Suppressor macrophage treated with lipopolysaccharide for 1 hour (primary cell): ENCODE results near the gene STAP2.

Source experiments
- DNase-seq, 3 donors: peaks; one replicate each; pipeline ENCODE4 v3.0.0-alpha.2; 2020 to 2022

The STAP2 gene

DNA sequence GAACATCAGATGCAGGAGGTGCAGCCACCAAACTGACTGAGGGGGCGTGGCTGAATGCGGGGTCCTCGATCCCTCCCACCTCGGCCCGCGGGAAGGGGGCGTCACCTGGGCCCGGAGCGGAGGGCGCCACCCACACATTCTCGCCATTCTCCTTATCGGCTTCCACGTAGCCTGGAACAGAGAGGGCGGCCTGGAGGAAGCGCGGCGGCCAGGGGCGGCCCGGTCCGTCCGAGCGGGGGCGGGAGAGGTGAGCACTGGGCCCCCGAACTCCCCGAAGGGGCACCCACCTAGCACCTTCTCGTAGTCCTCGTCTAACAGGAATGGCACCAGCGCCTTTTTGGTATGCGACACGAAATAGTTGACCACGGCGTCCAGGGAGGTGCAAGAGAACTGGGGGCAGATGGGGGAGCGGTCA is 11.8 kb downstream of the STAP2 start:
- DNase-seq: no peak

GRCh38 chr19:4326215-4326836 is 12.3 kb downstream of the STAP2 start:
- no peak for DNase-seq

GRCh38 chr19:4324228-4324627 is 14.4 kb downstream of the STAP2 start:
- no peak for DNase-seq

DNA sequence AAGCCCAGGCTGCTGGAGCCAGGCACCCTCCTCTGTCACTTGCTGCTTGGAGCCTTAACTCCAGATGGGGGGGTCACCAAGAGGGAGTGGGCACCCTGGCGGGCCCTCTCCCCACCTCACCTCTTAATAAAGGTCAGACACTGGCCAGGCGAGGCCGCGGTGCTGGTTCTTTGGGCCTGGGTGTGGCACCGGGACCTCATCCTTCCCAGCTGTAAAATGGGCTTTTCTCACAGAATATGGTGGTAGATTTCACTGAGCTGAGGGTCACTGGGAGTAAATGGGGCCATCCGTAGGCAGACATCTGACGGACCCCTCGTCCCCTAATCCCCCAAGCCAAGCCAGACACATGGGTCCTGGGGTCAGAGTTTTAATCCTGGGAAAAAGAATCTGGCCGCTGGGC is 14.9 kb downstream of the STAP2 start:
- no peak for DNase-seq

DNA sequence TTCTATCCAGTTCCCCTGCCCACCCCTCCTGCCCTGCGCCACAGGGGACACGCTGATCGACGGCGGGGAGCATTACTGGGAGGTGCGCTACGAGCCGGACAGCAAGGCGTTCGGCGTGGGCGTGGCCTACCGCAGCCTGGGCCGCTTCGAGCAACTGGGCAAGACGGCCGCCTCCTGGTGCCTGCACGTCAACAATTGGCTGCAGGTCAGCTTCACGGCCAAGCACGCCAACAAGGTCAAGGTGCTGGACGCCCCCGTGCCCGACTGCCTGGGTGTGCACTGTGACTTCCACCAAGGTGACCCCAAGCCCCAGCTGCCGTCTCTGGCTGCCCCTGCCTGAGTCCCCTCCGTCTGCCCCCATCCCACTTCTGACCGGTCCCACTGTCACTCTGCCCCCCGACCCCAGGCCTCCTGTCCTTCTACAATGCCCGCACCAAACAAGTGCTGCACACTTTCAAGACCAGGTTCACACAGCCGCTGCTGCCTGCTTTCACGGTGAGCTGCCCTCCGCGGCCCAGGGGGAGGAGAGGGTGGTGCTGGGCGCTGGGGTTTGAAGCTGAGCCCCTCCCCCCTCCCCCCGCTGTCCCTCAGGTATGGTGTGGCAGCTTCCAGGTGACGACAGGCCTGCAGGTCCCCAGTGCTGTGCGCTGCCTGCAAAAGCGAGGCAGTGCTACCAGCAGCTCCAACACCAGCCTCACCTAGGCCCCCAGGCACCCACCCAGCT is 15.5 kb downstream of the STAP2 start:
- DNase-seq: no peak

DNA sequence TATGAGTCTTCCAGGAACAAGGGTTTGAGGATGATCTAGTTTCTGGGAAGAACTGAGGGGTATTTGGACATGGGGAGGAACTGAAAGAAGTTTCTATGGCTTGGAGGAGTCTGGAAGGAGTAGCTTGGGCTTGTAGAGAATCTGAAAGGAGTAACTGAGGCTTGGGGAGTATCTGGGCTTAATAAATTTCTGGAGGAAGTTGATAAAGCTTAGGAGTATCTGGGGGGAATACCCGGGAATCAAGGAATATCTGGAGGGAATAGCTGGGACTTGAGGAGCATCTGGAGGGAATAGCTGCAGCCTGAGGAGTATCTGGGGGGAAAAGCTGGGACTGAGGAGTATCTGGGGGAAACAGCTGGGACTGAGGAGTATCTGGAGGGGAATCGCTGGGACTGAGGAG is 18.2 kb downstream of the STAP2 start:
- DNase-seq: no peak

GRCh38 chr19:4319067-4319718 is 19.4 kb downstream of the STAP2 start:
- peak; percentile 43 to 68 (median 62) for DNase-seq

DNA sequence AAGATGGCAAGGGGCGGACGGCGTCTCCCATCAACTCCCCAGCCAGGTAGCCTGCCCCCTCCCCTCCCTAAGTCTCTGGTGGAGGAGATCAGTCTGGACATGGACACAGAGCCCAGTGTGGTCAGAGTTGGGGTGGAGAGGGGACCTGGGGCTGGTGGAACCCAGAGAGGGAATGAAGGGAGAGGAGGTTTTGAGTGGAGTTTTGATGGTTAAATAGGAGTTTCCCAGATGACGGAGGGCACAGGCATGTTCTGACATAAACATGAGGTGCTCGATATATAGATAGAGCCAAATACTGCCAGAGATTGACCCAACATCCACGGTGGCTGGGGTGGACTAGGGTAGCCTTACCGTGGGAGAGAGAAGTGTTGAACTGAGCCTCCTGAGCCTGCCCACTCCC is 20.2 kb downstream of the STAP2 start:
- no peak for DNase-seq

DNA sequence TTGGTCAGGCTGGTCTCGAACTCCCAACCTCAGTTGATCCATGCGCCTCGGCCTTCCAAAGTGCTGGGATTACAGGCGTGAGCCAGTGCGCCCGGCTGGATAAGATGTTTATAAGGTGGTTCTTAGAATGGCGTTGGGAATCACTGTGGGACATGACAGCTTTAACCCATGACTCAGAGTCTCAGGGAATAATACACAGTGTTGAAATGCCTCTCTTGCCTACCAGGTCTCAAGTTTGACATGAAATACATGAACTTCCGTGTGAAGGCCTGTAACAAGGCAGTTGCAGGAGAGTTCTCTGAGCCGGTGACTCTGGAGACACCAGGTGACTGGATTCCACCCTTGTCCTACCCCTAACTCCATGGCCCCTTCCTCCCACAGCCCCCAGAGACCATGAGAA is 21.7 kb downstream of the STAP2 start:
- DNase-seq: peak in 1 of 3 donors; percentile 26

GRCh38 chr19:4313847-4314490 is 24.7 kb downstream of the STAP2 start:
- peak; percentile 51 to 74 (median 71) for DNase-seq

DNA sequence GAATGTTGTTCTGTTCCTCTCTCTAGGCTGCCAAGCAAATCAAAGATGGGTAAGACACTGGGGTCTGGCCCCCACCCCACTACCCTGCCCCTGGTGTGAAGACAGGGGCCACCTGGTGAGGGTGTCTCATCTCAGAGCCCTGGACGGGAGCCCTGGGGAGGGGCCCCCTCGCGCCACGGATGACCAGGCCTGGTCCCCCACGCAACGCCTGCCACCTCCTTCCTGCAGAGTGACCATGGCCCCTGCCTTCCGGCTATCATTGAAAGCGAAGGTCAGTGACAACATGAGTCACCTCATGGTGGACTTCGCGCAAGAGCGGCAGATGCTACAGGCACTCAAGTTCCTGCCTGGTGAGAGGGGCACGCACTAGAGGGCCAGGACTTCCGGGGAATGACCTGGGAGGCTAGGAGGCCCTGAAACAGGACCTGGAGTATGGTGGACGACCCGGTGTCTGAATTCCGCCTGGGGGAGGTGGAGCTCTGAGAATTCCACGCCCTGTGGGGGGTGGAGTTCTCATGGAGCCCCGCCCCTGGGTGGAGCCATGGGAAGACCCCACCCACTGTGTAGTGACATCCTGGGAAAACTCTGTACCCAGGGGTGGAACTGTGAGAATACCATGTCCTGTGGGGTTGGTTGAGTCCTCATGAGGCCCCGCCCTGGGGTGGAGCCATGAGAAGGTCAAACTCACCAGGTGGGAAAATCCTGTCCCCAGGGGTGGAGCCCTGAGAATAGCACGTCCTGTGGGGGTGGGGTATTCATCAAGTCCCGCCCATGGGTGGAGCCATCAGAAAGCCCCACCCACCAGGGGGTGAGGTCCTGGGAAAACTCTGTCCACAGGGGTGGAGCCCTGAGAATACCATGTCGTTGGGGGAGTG is 28.1 kb downstream of the STAP2 start:
- DNase-seq: peak; percentile 28 to 55 (median 46)

DNA sequence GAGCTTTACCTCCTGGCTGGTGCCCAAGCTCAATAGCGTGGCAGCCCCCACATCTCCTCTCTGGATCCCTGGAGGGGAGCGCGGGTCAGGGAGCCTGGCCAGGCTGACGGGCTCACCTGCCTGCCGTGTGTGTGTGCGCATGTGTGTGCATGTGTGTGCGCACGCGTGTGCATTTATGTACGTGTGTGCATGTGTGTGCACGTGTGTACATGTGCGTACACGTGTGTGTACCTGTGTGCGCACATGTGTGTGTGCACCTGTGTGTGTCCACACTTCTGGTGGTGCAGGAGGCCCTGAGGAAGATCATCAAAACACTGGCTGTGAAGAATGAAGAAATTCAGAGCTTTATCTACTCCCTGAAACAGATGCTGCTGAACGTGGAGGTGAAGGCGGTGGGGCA is 33.0 kb downstream of the STAP2 start:
- DNase-seq: no peak

- no peak for DNase-seq
Observed at GRCh38 chr19:4305257-4305612, 33.4 kb downstream of the STAP2 start.

DNA sequence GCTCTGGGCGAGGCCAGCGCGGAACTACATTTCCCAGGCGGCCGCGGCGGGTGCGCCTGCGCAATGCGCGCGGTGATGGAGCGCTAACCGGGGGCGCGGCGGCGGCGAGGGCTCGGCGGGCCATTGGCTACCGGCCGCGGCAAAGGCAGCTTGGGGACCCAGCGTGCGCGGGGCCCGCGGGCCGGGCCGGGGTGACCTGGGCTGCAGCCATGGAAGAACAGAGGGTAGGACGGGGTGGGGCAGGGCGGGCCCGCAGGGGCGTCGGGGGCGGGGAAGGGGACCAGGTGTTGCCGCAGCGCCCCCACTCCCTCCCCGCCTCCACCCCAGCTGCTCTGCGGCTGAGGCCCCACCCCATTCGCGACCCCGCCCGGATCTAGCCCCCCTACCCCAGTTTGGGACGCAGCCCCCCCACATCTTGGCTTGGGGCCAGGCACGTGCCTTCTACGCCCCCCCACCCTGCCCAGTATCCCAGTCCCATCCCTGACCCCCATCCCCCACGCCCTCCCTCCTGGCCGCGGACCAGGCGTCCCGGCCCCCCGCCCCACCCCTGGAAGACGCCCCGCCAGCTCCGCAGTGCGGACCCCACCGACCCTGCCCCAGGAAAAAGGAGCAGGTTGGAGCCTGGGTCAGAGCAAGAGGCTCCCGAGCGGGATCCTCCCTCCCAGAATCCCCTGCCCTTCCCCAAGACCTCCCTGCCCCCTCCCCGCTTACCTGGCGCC is 33.9 kb downstream of the STAP2 start, which contains the start of gene FSD1:
FSD1 (plus strand) TSS at position 61 of the 719 bp plus-strand sequence; CDS start at position 210, 149 bp downstream.
- peak; percentile 45 to 72 (median 58) for DNase-seq

DNA sequence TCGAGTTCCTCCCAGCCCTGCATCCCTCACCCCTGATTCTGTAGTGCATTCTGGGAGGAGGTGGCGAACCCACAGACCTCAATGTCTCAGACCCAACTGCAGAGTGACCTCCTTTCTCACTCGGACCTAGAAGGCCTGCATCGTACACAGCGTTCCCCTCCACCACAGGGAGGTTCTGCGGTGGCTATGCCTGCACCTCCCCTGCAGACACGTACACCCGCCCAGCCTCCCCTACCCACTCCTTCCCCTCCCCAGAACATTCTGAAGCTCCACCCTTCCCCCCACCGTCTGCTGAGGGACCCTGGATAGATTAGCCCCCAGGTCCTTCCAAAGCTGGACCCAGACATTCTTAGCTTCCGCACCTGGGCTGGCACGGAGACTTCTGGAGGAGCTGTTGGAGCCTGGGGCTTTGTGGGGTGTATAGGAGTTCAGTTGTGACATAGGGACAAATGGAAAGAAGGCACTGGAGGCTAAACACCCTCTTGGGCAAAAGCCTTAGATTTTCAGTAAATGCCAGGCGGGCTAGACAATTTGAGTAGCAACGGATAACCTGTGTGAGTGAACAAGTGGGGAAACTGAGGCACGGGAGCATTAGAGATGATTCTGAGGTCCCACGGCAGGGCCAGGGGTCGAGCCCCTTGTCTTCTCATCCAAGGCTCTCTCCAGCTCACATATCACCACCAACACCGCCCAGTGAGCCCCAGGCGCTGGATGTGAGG is 34.6 kb downstream of the STAP2 start:
- DNase-seq: no peak

DNA sequence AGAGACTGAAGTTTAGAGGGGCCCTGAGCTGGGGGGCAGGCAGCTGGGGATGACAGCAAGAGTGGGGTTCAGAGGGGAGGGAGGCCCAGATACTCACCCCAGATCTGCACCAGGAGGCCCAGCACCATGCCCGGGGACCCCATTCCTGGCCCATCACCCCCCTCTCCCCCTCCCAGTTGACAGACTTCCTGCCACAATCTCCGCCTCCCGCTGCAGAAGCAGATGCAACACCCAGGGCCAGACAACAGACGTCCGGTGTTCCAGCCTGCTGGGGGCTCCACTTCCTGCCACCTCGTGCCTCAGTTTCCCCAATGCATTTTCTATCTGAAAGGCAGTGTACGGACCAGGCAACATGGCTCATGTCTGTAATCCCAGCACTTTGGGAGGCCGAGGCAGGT is 36.4 kb downstream of the STAP2 start, which contains the start of gene TMIGD2:
TMIGD2 (minus strand) TSS at position 147 of the 398 bp plus-strand sequence; CDS start at position 143, 4 bp downstream.
- no peak for DNase-seq

GRCh38 chr19:4301590-4302242 is 36.9 kb downstream of the STAP2 start:
- no peak for DNase-seq

DNA sequence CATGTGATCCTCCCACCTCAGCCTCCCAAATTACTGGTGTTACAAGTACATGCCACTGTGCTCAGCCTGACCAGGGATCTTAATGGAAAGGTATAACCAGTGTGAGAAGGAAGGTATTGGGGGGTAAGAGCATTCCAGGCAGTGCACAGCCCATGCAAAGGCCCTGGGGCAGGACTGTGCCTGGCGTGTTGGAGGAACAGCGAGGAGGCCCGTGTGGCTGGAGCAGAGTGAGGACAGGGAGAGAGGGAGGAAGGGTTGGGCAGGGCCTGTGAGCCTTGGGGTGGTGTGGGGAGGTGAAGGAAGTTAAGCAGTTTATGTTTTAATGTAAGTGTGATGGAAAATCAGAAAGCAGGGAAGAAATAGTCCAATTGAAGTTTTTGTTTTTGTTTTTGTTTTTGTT is 38.0 kb downstream of the STAP2 start:
- no peak for DNase-seq

DNA sequence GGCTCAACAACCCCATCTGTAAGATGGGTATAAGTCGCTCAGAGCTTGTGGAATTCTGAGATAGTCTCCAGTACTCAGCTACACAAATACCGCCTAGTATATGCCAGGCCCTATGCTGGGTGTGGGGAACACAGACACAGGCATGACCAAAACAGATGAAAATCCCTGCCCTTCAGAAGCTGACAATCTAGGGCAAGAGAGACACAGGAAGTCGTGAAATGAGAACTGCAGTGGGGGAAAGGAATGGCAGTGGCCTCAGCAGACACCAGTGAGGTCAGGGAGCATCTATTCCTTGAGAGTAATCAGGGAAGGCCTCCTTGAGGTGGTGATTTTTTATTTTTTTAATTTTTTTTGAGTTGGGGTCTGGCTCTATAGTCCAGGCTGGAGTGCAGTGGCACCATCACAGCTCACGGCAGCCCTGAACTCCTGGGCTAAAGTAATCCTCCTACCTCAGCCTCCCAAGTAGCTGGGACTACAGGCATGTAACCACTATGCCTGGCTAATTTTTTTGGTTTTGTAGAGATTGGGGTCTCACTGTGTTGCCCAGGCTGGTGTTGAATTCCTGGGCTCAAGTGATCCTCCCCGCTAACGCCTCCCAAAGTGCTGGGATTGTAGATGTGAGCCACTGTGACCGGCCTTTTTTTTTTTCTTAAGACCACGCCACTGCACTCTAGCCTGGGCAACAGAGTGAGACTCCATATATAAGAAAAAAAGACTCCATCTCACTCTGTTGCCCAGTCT is 39.6 kb downstream of the STAP2 start:
- DNase-seq: no peak
